DND-41 (cell line): ENCODE measurements around the gene FHIP1A.

Experiments
- CTCF ChIP-seq: IDR thresholded peaks from 2 replicates; pipeline ENCODE4 v1.5.1; 2012; ENCODE audit warnings: borderline replicate concordance, low read length, moderate library complexity, mild to moderate bottlenecking; ENCODE audit not compliant: poor library complexity, severe bottlenecking; ENCODE audit errors: extremely low read depth
- EZH2 ChIP-seq: IDR thresholded peaks from 3 replicates; pipeline ENCODE4 v1.6.1; 2012; ENCODE audit warnings: borderline replicate concordance, low read depth, mild to moderate bottlenecking, moderate library complexity, low read length, inconsistent platforms; ENCODE audit not compliant: severe bottlenecking

- no peak for TF ChIP-seq CTCF
- no peak for TF ChIP-seq EZH2
These were observed 34.3 kb downstream of the FHIP1A start for GRCh38 chr4:151443247-151443646.
